GM19438 (cell line): ENCODE measurements around the gene GPR137B.

Source experiments
- ATAC-seq: cut with Tn5 transposase; IDR thresholded peaks from one replicate; pipeline ENCODE4 v1.9.1; 2021; ENCODE audit warnings: low read depth; ENCODE audit not compliant: unreplicated experiment

Gene GPR137B

GRCh38 chr1:236113324-236114032 is 28.9 kb upstream of the GPR137B start:
- no peak for ATAC-seq

GRCh38 chr1:236114076-236114747 is 28.1 kb upstream of the GPR137B start:
- ATAC-seq = no peak

- no peak for ATAC-seq
These were observed 24.6 kb upstream of the GPR137B start for GRCh38 chr1:236117710-236118109.

- ATAC-seq = no peak
These were observed 22.3 kb upstream of the GPR137B start for GRCh38 chr1:236119943-236120484.

- peak; percentile 57 for ATAC-seq
These were observed 21.6 kb upstream of the GPR137B start for GRCh38 chr1:236120721-236121153.

- no peak for ATAC-seq
These were observed 20.2 kb upstream of the GPR137B start for GRCh38 chr1:236122176-236122575.

- no peak for ATAC-seq
These were observed 18.8 kb upstream of the GPR137B start for GRCh38 chr1:236123563-236123962.

GRCh38 chr1:236124965-236125364 is 17.4 kb upstream of the GPR137B start:
- ATAC-seq = no peak

GRCh38 chr1:236127045-236127444 is 15.3 kb upstream of the GPR137B start:
- ATAC-seq = no peak

- no peak for ATAC-seq
These were observed 13.6 kb upstream of the GPR137B start for GRCh38 chr1:236128646-236129178.

- no peak for ATAC-seq
These were observed 13.0 kb upstream of the GPR137B start for GRCh38 chr1:236129306-236129705.

- ATAC-seq = no peak
These were observed 12.0 kb upstream of the GPR137B start for GRCh38 chr1:236130372-236130771.

GRCh38 chr1:236131916-236132315 is 10.4 kb upstream of the GPR137B start:
- no peak for ATAC-seq

- no peak for ATAC-seq
These were observed 9.8 kb upstream of the GPR137B start for GRCh38 chr1:236132420-236133046.

GRCh38 chr1:236133339-236133738 is 9.0 kb upstream of the GPR137B start:
- ATAC-seq = no peak

GRCh38 chr1:236133802-236134201 is 8.5 kb upstream of the GPR137B start:
- no peak for ATAC-seq

- ATAC-seq = no peak
These were observed 5.0 kb upstream of the GPR137B start for GRCh38 chr1:236137285-236137852.

- no peak for ATAC-seq
These were observed 2.8 kb upstream of the GPR137B start for GRCh38 chr1:236139495-236139894.

- ATAC-seq = no peak
These were observed 1.5 kb upstream of the GPR137B start for GRCh38 chr1:236140705-236141446.
